ENCODE results near the gene ASCL2. TPM values are rescaled to one million over a fixed set of nuclear protein-coding genes. Genes with fewer than 3 reads are reported as not detected.

Gene ASCL2
- total and polyA plus RNA-seq, 3 experiments from 2014 or later = 0.22 to 8.9 (median 0.55) TPM

GRCh38 chr11:2306452-2306823 is 36.0 kb upstream of the ASCL2 start:
- peak overlapping the region; percentile 87 to 99 (median 92) for H3K27ac Mint-ChIP-seq
- peak overlapping the region; percentile 77 to 98 (median 94) for H3K4me3 Mint-ChIP-seq
- H3K4me3 ChIP-seq (ENCODE audit: low read length) = peak overlapping the region; percentile 70
- H3K36me3 ChIP-seq (ENCODE audit: insufficient read depth, low read length) = no peaks in the 10 kb centered on the region
- ChIA-PET POLR2A (interaction anchor here (0.7 to 3.5 kb wide), 3 partner anchors 71 to 94 kb away, joined by 3 to 19 read pairs (median 9); partner anchors contain the start of genes CD81 and TSSC4), CTCF (interaction anchor here (0.7 to 9.7 kb wide), 20 partner anchors 11 to 581 kb away, joined by 3 to 317 read pairs (median 10); partner anchors contain the start of genes ASCL2, CD81 and TSSC4)
- H3K9me3 Mint-ChIP-seq = no peaks in the 10 kb centered on the region
- DNase-seq = no peak
- peaks cover 0 to 7% (median 0%) of the 10 kb centered on the region in 3 donors for H3K36me3 Mint-ChIP-seq
- no peaks in the 10 kb centered on the region for H3K27me3 Mint-ChIP-seq
- H3K4me1 ChIP-seq (ENCODE audit: insufficient read depth, low read length) = peaks cover 47% of the 10 kb centered on the region
- H3K4me1 Mint-ChIP-seq = peaks cover 26 to 58% (median 34%) of the 10 kb centered on the region in 3 donors
- H3K9me3 ChIP-seq (ENCODE audit: low read length) = no peaks in the 10 kb centered on the region
- H3K27me3 ChIP-seq (ENCODE audit: insufficient read depth, low read length, poor library complexity, severe bottlenecking) = no peaks in the 10 kb centered on the region
- H3K27ac ChIP-seq (ENCODE audit: low read depth, low read length) = no peak overlapping the region

- Histone ChIP-seq H3K27ac (ENCODE audit: low read depth, low read length) (no peak overlapping the region), H3K4me3 (ENCODE audit: low read length) (peak overlapping the region; percentile 70), H3K9me3 (ENCODE audit: low read length) (no peaks in the 10 kb centered on the region), H3K36me3 (ENCODE audit: insufficient read depth, low read length) (no peaks in the 10 kb centered on the region), H3K27me3 (ENCODE audit: insufficient read depth, low read length, poor library complexity, severe bottlenecking) (no peaks in the 10 kb centered on the region), H3K4me1 (ENCODE audit: insufficient read depth, low read length) (peaks cover 47% of the 10 kb centered on the region)
- POLR2A ChIA-PET = interaction anchor here (0.6 to 3.5 kb wide), 6 partner anchors 72 to 613 kb away, joined by 3 to 19 read pairs (median 6); partner anchors contain the start of genes CD81 and TSSC4
- H3K4me1 Mint-ChIP-seq = peaks cover 26 to 62% (median 34%) of the 10 kb centered on the region in 3 donors
- H3K36me3 Mint-ChIP-seq = peaks cover 0 to 8% (median 0%) of the 10 kb centered on the region in 3 donors
- H3K9me3 Mint-ChIP-seq = no peaks in the 10 kb centered on the region
- peak overlapping the region; percentile 77 to 98 (median 94) for H3K4me3 Mint-ChIP-seq
- H3K27ac Mint-ChIP-seq = peak overlapping the region; percentile 87 to 99 (median 92)
- CTCF ChIA-PET = interaction anchor here (0.7 to 9.7 kb wide), 26 partner anchors 11 to 582 kb away, joined by 3 to 317 read pairs (median 6); partner anchors contain the start of genes ASCL2, CD81 and TSSC4
- no peaks in the 10 kb centered on the region for H3K27me3 Mint-ChIP-seq
- peak in 3 of 5 donors; percentile 21 to 43 (median 23) for DNase-seq
Measured at GRCh38 chr11:2305788-2306451, 35.5 kb upstream of the ASCL2 start.

DNA sequence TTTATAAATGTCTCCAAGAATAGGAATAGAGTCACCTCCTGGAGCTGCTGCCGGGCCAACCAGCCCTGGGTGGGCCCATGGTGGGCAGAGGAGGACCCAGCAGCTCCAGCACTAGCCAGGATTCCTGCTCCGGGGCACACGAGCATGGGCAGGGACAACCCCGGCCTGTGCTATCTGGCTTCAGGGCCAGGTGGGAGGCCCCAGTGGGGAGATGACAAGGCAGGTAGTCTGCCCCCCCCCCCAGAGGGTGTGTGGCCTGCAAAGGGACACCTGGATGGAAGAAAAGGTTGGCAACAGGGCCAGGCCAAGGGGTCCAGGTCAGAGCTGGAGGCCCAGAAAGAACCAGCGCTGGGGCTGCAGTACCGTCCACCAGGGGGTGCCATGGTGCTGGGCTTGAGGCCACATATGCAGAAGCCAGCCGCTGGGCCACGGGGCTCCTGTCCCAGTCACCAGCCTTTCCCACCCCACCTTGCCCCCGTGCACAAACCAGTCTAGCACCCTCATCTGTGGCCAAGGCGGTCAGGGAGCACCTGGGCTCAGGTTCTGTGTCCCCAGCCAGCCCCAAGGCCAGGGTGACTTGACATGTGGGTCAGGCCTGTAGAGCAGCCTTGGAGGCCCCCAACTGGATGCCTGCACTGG is 34.9 kb upstream of the ASCL2 start:
- H3K27me3 ChIP-seq (ENCODE audit: insufficient read depth, low read length, poor library complexity, severe bottlenecking) = no peaks in the 10 kb centered on the region
- H3K36me3 Mint-ChIP-seq = peaks cover 0 to 8% (median 0%) of the 10 kb centered on the region in 3 donors
- ChIA-PET CTCF (interaction anchor here (0.7 to 9.7 kb wide), 39 partner anchors 9 to 611 kb away, joined by 3 to 317 read pairs (median 5); partner anchors contain the start of genes ASCL2, CD81, CDKN1C and TSSC4), POLR2A (interaction anchor here (0.6 to 3.5 kb wide), 5 partner anchors 72 to 613 kb away, joined by 3 to 19 read pairs (median 9); partner anchors contain the start of genes CD81 and TSSC4)
- no peaks in the 10 kb centered on the region for H3K9me3 Mint-ChIP-seq
- peak overlapping the region; percentile 70 for H3K4me3 ChIP-seq (ENCODE audit: low read length)
- H3K27ac ChIP-seq (ENCODE audit: low read depth, low read length) = peak overlapping the region; percentile 67
- H3K9me3 ChIP-seq (ENCODE audit: low read length) = no peaks in the 10 kb centered on the region
- H3K27me3 Mint-ChIP-seq = no peaks in the 10 kb centered on the region
- peak; percentile 71 to 88 (median 78) for DNase-seq
- H3K4me3 Mint-ChIP-seq = peak overlapping the region; percentile 77 to 98 (median 94)
- peaks cover 53% of the 10 kb centered on the region for H3K4me1 ChIP-seq (ENCODE audit: insufficient read depth, low read length)
- H3K36me3 ChIP-seq (ENCODE audit: insufficient read depth, low read length) = no peaks in the 10 kb centered on the region
- peak overlapping the region; percentile 77 to 97 (median 90) for H3K27ac Mint-ChIP-seq
- H3K4me1 Mint-ChIP-seq = peaks cover 26 to 68% (median 37%) of the 10 kb centered on the region in 3 donors

DNA sequence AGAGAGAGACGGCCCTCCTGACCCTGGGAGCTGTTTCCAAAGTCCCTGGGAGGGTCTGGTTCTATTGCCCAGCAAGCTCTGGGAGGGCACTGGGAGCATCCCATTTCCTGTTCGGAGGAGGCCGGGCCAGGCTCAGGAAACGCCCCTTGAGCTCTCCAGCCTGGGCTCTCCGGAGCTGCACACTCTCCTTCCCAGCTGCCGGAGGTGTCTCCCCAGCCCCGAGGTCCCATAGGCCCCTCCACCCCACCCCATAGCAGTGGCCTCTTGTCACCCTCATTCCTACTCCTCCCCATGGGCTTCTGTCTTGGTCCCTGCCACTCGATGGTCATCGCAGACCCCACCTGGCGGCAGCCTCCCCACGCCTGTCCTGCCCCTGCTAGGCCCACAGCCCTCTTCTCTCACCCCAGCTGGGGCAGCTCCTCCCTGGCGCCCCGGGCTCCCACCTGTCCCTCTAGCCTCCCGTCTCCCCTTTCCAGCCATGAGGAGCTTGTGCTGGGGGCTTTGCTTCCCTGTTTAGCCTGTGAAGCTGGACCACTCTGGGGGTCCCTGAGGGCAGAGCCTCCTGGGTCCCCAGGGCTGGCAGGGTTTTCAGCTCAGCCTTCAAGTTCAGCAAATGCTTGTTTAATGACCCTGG is 34.2 kb upstream of the ASCL2 start:
- Mint-ChIP-seq H3K36me3 (peaks cover 0 to 8% (median 0%) of the 10 kb centered on the region in 3 donors), H3K9me3 (no peaks in the 10 kb centered on the region), H3K4me3 (peak overlapping the region; percentile 10 to 98 (median 96)), H3K4me1 (peaks cover 28 to 71% (median 39%) of the 10 kb centered on the region in 3 donors), H3K27ac (peak overlapping the region in 7 of 8 donors; percentile 42 to 96 (median 91)), H3K27me3 (no peaks in the 10 kb centered on the region)
- Histone ChIP-seq H3K9me3 (ENCODE audit: low read length) (no peaks in the 10 kb centered on the region), H3K4me3 (ENCODE audit: low read length) (peak overlapping the region; percentile 88), H3K27ac (ENCODE audit: low read depth, low read length) (peak overlapping the region; percentile 79), H3K4me1 (ENCODE audit: insufficient read depth, low read length) (peaks cover 55% of the 10 kb centered on the region), H3K27me3 (ENCODE audit: insufficient read depth, low read length, poor library complexity, severe bottlenecking) (no peaks in the 10 kb centered on the region), H3K36me3 (ENCODE audit: insufficient read depth, low read length) (no peaks in the 10 kb centered on the region)
- ChIA-PET CTCF (interaction anchor here (0.7 to 9.7 kb wide), 34 partner anchors 8 to 610 kb away, joined by 3 to 317 read pairs (median 6); partner anchors contain the start of genes CD81, CDKN1C and TSSC4), POLR2A (interaction anchor here (1.9 to 3.5 kb wide), 2 partner anchors 73 to 116 kb away, joined by 12 to 19 read pairs; partner anchors contain the start of gene CD81)
- no peak for DNase-seq

- Mint-ChIP-seq H3K4me3 (peak overlapping the region; percentile 94 to 98 (median 96)), H3K9me3 (no peaks in the 10 kb centered on the region), H3K27ac (peak overlapping the region in 7 of 8 donors; percentile 36 to 96 (median 91)), H3K27me3 (no peaks in the 10 kb centered on the region), H3K4me1 (peaks cover 32 to 78% (median 43%) of the 10 kb centered on the region in 3 donors), H3K36me3 (peaks cover 0 to 8% (median 0%) of the 10 kb centered on the region in 3 donors)
- H3K27me3 ChIP-seq (ENCODE audit: insufficient read depth, low read length, poor library complexity, severe bottlenecking) = no peaks in the 10 kb centered on the region
- ChIA-PET POLR2A (interaction anchor here (0.7 to 3.5 kb wide), 3 partner anchors 74 to 116 kb away, joined by 3 to 19 read pairs (median 12); partner anchors contain the start of gene CD81), CTCF (interaction anchor here (0.7 to 9.7 kb wide), 23 partner anchors 8 to 588 kb away, joined by 3 to 317 read pairs (median 6); partner anchors contain the start of genes CD81, CDKN1C and TSSC4)
- H3K4me3 ChIP-seq (ENCODE audit: low read length) = peak overlapping the region; percentile 88
- no peak for DNase-seq
- H3K27ac ChIP-seq (ENCODE audit: low read depth, low read length) = peak overlapping the region; percentile 79
- no peaks in the 10 kb centered on the region for H3K9me3 ChIP-seq (ENCODE audit: low read length)
- peaks cover 62% of the 10 kb centered on the region for H3K4me1 ChIP-seq (ENCODE audit: insufficient read depth, low read length)
- H3K36me3 ChIP-seq (ENCODE audit: insufficient read depth, low read length) = no peaks in the 10 kb centered on the region
Measured at GRCh38 chr11:2303627-2304505, 33.5 kb upstream of the ASCL2 start.

GRCh38 chr11:2302896-2303626 is 32.7 kb upstream of the ASCL2 start:
- Histone ChIP-seq H3K27me3 (ENCODE audit: insufficient read depth, low read length, poor library complexity, severe bottlenecking) (no peaks in the 10 kb centered on the region), H3K4me1 (ENCODE audit: insufficient read depth, low read length) (peaks cover 70% of the 10 kb centered on the region), H3K27ac (ENCODE audit: low read depth, low read length) (peak overlapping the region; percentile 79), H3K9me3 (ENCODE audit: low read length) (no peaks in the 10 kb centered on the region), H3K4me3 (ENCODE audit: low read length) (peak overlapping the region; percentile 88), H3K36me3 (ENCODE audit: insufficient read depth, low read length) (no peaks in the 10 kb centered on the region)
- H3K4me3 Mint-ChIP-seq = peak overlapping the region; percentile 94 to 98 (median 96)
- H3K9me3 Mint-ChIP-seq = no peaks in the 10 kb centered on the region
- peak overlapping the region; percentile 80 to 97 (median 93) for H3K27ac Mint-ChIP-seq
- H3K27me3 Mint-ChIP-seq = no peaks in the 10 kb centered on the region
- CTCF ChIA-PET = interaction anchor here (0.8 to 9.7 kb wide), 9 partner anchors 36 to 229 kb away, joined by 3 to 317 read pairs (median 6); partner anchors contain the start of gene TSSC4
- no peak for DNase-seq
- peaks cover 0 to 9% (median 0%) of the 10 kb centered on the region in 3 donors for H3K36me3 Mint-ChIP-seq
- H3K4me1 Mint-ChIP-seq = peaks cover 34 to 86% (median 44%) of the 10 kb centered on the region in 3 donors
- POLR2A ChIA-PET = interaction anchor here (0.5 to 1.4 kb wide), 4 partner anchors 75 to 1376 kb away, joined by 3 to 5 read pairs (median 4); partner anchors contain the start of gene TSSC4

Data from CD8-positive, alpha-beta memory T cell (primary cell).